ENCODE measurements around the gene PEX5. TPM values are rescaled to one million over a fixed set of nuclear protein-coding genes. Genes with fewer than 3 reads are reported as not detected.

The PEX5 gene
- total and polyA plus RNA-seq, 2 experiments from 2014 or later = 7.5 to 72.0 TPM

DNA sequence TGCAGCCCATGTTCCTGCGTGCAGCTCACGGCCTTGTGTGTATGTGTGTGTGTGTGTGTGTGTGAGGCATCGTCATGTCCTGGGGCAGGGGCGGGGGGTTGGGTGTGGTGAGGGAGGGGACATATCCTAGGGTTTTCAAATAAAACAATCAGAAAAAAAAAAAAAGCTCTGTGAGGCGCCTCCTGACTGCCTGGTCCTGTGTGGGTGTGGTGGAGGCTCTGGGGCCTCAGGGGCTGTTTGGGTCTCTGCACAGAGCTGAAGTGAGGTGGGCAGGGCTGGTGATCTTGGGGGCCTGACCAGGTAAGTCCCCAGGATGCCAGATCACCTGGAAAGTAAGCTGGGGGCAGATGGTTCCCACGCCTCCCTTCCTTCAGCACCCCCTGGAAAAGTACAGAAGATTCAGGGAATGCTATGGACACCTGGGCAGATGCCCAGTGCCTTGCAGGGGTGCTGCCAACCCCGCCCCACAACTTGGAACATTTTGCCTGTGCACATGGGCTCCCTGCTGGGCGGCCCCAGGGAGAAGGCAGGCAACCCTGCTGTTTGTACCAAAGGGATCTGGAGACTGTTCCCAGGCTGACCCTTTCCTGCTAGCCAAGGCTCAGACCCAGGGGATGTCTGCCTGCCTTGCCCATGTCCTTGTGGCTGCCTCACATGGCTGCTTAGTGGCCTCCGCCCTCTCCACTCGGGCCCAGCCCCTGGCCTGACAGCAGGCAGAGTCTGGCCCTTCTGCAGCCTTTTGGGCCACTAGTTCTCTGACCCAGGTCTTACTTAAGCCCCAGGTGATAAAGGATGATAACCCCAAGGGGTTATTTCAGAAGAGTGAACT lies 30.5 kb upstream of the PEX5 start:
- Mint-ChIP-seq H3K27me3 (ENCODE audit: insufficient read depth, low read depth, poor library complexity) (peaks cover 11% of the 10 kb centered on the region), H3K27ac (no peak overlapping the region), H3K4me1 (peaks cover 5% of the 10 kb centered on the region; the same call in 2 of the 3 replicates), H3K36me3 (ENCODE audit: low read depth) (peaks cover 4% of the 10 kb centered on the region), H3K4me3 (no peak overlapping the region), H3K9me3 (peaks cover 8% of the 10 kb centered on the region; the same call in 2 of the 3 replicates)
- Histone ChIP-seq H3K36me3 (ENCODE audit: insufficient read depth) (no peaks in the 10 kb centered on the region), H3K4me1 (ENCODE audit: insufficient read depth) (no peaks in the 10 kb centered on the region), H3K27ac (ENCODE audit: low read depth) (no peak overlapping the region), H3F3A (replicated peaks; ENCODE audit: low read depth) (no peaks in the 10 kb centered on the region), H3K4me2 (no peak overlapping the region), H2AFZ (no peak overlapping the region), H3K9me2 (ENCODE audit: insufficient read depth) (0 out of 2 replicates have a peak, but pooled peaks cover 3% of the 10 kb centered on the region), H3K4me3 (no peak overlapping the region), H4K20me1 (replicated peaks; ENCODE audit: insufficient read depth) (no peaks in the 10 kb centered on the region), H3K79me2 (replicated peaks; ENCODE audit: insufficient read depth) (no peaks in the 10 kb centered on the region), H3K27me3 (ENCODE audit: insufficient read depth) (peaks cover 6% of the 10 kb centered on the region; the same call in 1 of the 2 replicates)
- TF ChIP-seq ETS1 (IDR thresholded peaks at IDR 0.05) (no peak), STAT1 (IDR thresholded peaks at IDR 0.05; ENCODE audit: unreplicated experiment) (no peak), ZNF331 (CRISPR knock-in tag; IDR thresholded peaks at IDR 0.05; ENCODE audit: low read depth) (no peak), EZH2phosphoT487 (IDR thresholded peaks at IDR 0.05; ENCODE audit: unreplicated experiment) (no peak), ZNF114 (CRISPR knock-in tag; IDR thresholded peaks at IDR 0.05) (no peak), POLR2AphosphoS5 (IDR thresholded peaks at IDR 0.05; ENCODE audit: low read depth) (no peak), EZH2 (IDR thresholded peaks at IDR 0.05; ENCODE audit: low read depth, unreplicated experiment) (no peak), JUNB (IDR thresholded peaks at IDR 0.05; ENCODE audit: unreplicated experiment) (no peak), CREB1 (CRISPR knock-in tag; IDR thresholded peaks at IDR 0.05; ENCODE audit: low read depth) (no peak), REST (IDR thresholded peaks at IDR 0.05; ENCODE audit: unreplicated experiment) (no peak), NANOG (IDR thresholded peaks at IDR 0.05; ENCODE audit: borderline replicate concordance) (no peak), ZNF462 (CRISPR knock-in tag; IDR thresholded peaks at IDR 0.05) (no peak)
- TF ChIP-seq, protein P1, sequence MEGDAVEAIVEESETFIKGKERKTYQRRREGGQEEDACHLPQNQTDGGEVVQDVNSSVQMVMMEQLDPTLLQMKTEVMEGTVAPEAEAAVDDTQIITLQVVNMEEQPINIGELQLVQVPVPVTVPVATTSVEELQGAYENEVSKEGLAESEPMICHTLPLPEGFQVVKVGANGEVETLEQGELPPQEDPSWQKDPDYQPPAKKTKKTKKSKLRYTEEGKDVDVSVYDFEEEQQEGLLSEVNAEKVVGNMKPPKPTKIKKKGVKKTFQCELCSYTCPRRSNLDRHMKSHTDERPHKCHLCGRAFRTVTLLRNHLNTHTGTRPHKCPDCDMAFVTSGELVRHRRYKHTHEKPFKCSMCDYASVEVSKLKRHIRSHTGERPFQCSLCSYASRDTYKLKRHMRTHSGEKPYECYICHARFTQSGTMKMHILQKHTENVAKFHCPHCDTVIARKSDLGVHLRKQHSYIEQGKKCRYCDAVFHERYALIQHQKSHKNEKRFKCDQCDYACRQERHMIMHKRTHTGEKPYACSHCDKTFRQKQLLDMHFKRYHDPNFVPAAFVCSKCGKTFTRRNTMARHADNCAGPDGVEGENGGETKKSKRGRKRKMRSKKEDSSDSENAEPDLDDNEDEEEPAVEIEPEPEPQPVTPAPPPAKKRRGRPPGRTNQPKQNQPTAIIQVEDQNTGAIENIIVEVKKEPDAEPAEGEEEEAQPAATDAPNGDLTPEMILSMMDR (conservative IDR thresholded peaks at IDR 0.05; ENCODE audit: low read depth in 2 of 2) = no peak
- ATAC-seq = no peak
- no peak for DNase-seq (ENCODE audit: low spot score)
